Measurements from ENCODE around the gene NCEH1. TPM values are rescaled to one million over a fixed set of nuclear protein-coding genes. Genes with fewer than 3 reads are reported as not detected.
"Not testable (repeated sequence)": the region's sequence is repeated elsewhere in the genome, so short reads cannot be mapped to it uniquely, and the experiment has no call there.

NCEH1 gene
- total RNA-seq, 2 donors from 2014 or later: 36.1 to 42.2 TPM

DNA sequence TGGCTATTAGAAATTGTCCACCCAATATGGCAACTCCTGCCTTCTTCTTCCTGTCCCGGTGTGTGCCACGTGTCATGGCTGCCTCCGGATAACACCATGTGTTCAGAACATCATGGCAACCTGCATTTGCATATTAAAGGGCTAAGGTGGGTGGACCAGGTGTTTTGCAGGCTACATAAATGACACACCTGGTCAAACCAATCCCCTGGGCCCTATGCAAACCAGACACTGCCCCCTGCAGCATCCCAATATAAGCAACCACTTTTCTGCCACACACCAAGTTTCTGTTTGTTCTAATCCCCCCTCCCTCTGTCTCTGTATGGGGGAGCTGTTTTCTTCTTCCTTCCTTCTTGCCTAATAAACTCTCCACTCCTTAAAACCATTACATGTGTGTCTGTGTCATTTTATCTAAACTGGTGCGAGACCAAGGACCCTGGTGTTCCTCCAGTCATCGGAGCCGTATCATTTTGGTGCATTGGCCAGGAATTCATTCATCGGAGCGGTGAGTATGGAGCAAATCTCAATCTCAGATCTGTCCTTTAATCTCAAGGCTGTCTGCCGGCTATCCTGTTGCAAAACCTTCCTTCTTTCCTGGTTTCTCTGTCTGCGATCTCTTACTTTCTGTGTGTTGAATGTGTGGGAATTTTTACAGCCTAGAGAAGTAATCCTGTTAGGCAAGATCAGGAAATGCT is 44.5 kb downstream of the NCEH1 start:
- H3K27me3 ChIP-seq: no peaks in the 10 kb centered on the region
- peak overlapping the region in 1 of 2 donors; percentile 31 for H3K9ac ChIP-seq (ENCODE audit: low read depth in 2 of 2, low read length in 2 of 2)
- TF ChIP-seq, protein P1, sequence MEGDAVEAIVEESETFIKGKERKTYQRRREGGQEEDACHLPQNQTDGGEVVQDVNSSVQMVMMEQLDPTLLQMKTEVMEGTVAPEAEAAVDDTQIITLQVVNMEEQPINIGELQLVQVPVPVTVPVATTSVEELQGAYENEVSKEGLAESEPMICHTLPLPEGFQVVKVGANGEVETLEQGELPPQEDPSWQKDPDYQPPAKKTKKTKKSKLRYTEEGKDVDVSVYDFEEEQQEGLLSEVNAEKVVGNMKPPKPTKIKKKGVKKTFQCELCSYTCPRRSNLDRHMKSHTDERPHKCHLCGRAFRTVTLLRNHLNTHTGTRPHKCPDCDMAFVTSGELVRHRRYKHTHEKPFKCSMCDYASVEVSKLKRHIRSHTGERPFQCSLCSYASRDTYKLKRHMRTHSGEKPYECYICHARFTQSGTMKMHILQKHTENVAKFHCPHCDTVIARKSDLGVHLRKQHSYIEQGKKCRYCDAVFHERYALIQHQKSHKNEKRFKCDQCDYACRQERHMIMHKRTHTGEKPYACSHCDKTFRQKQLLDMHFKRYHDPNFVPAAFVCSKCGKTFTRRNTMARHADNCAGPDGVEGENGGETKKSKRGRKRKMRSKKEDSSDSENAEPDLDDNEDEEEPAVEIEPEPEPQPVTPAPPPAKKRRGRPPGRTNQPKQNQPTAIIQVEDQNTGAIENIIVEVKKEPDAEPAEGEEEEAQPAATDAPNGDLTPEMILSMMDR (IDR thresholded peaks at IDR 0.05): no peak
- H3K36me3 ChIP-seq: no peaks in the 10 kb centered on the region
- no peak for DNase-seq
- H3K27ac ChIP-seq: no peak overlapping the region
- H3K4me3 ChIP-seq: no peak overlapping the region
- intact Hi-C loops (cut with DNase I): loop anchor here (10.0 kb wide), 2 partner anchors 182 to 302 kb away; no protein-coding TSS in a partner anchor
- no peaks in the 10 kb centered on the region for H3K9me3 ChIP-seq
- no peaks in the 10 kb centered on the region for H3K4me1 ChIP-seq

- not testable (repeated sequence) for H3K27me3 ChIP-seq; H3K4me1 ChIP-seq; H3K36me3 ChIP-seq; DNase-seq; H3K9me3 ChIP-seq; H3K4me3 ChIP-seq; H3K27ac ChIP-seq; H3K9ac ChIP-seq (ENCODE audit: low read depth in 2 of 2, low read length in 2 of 2)
- intact Hi-C loops (cut with DNase I): loop anchor here (10.0 kb wide), 2 partner anchors 181 to 301 kb away; no protein-coding TSS in a partner anchor
Observed at GRCh38 chr3:172665510-172665909, 45.4 kb downstream of the NCEH1 start.

- not testable (repeated sequence) for H3K9me3 ChIP-seq; H3K9ac ChIP-seq (ENCODE audit: low read depth in 2 of 2, low read length in 2 of 2); H3K4me1 ChIP-seq; H3K27me3 ChIP-seq; H3K36me3 ChIP-seq; DNase-seq; H3K27ac ChIP-seq; H3K4me3 ChIP-seq
- intact Hi-C loops (cut with DNase I): loop anchor here (10.0 kb wide), 2 partner anchors 176 to 296 kb away; no protein-coding TSS in a partner anchor
Observed at GRCh38 chr3:172660421-172660820, 50.4 kb downstream of the NCEH1 start.

DNA sequence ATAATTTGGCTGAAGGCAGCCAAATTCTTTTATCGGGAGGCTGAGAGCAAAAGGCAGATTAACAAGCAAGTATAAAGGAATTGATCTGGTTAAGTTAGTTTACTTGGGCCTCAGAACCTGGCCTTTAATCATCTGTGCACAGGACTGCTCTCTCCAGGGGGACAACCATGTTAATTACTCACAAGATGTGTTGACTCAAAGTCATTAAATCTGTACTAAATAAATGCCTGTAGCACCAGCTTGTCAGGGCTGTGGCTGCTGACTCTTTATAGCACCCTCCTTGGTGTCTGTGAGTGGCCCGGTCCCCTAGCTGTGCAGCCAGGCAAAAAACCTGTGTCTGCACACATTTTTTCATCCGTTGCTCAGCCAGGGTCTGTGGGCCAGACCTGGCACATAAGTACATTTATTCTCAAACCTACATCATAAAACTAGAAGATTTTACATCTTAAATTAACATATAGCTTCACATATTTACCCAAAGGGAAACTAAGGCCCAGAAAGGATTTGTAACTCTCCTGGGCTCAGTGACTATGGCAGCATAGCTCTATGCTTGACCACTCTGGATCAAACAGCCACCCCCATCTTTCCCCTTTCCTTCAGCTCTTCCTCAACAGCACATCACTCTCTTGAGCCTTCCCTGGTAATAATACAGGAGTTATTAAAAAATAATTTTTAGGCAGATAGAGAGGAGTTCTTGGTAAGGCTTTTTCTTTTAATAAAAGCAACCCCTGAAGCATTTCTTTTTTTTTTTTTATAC is 51.4 kb downstream of the NCEH1 start:
- Histone ChIP-seq H3K4me3 (no peak overlapping the region), H3K27ac (no peak overlapping the region), H3K9me3 (no peaks in the 10 kb centered on the region), H3K36me3 (no peaks in the 10 kb centered on the region), H3K27me3 (no peaks in the 10 kb centered on the region), H3K9ac (ENCODE audit: low read depth in 2 of 2, low read length in 2 of 2) (no peak overlapping the region), H3K4me1 (no peaks in the 10 kb centered on the region)
- intact Hi-C loops (cut with DNase I): loop anchor here (10.0 kb wide), 2 partner anchors 175 to 295 kb away; no protein-coding TSS in a partner anchor
- no peak for DNase-seq
- TF ChIP-seq, protein P1 (IDR thresholded peaks at IDR 0.05): no peak

DNA sequence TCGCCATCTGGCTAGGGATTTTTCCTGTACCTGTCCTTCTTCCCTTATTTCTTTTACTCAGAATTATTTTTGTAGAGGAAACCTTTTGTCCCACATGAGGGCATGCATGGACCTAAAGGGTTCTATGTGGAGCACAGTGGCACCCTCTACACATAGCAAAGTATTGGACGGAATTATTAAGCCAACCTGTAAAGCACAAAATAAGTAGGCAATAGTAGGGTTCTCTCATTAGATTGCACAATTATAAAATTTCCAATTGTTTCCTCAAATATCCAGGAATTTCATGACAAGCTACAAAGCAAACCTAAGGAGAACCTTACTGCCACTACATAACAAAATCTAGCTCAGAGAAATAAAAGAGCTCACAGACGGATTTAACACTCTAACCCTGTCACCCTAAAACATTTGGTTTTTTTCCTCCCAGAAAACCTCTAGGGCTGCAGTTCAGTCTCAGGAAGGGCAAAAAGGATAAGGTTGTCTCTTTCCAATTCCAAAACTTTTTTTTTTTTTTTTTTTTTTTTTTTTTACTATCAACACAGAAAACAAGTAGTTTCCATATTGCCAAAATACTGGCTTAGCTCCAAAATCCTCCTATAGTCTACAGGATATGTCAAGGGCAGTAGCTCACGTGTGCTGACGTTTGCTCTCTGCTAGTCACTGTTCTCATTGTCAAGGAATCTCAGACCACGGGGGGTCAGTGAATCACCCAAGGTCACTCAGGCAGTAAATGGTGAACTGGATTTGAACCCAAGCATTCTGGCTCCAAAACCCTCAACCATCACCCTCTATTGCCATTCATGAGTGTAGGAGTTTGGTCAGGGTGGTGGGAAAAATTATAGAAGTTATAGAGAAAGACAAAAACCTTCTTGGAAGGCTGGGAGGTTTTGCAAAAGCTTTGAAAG is 52.3 kb downstream of the NCEH1 start:
- Histone ChIP-seq H3K36me3 (no peaks in the 10 kb centered on the region), H3K9me3 (no peaks in the 10 kb centered on the region), H3K4me1 (no peaks in the 10 kb centered on the region), H3K27me3 (no peaks in the 10 kb centered on the region), H3K27ac (no peak overlapping the region), H3K9ac (ENCODE audit: low read depth in 2 of 2, low read length in 2 of 2) (no peak overlapping the region), H3K4me3 (no peak overlapping the region)
- intact Hi-C loops (cut with DNase I): no loop called here
- DNase-seq: no peak
- TF ChIP-seq, protein P1 (IDR thresholded peaks at IDR 0.05): no peak

DNA sequence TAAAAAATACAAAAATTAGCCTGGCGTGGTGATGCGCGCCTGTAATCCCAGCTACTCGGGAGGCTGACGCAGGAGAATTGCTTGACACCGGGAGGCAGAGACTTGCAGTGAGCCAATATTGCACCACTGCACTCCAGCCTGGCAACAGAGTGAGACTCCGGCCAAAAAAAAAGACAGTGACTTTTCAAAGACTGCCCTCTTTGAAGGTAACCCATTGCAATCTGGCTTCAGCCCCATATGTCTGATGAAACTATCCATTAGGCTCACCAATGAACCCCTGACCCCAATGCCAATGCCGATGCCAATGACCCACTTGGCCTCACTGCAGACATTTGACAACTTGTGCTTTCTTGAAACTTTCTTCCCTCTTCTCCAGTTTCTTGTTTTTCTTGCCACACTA is 54.3 kb downstream of the NCEH1 start:
- H3K27ac ChIP-seq: no peak overlapping the region
- H3K9ac ChIP-seq (ENCODE audit: low read depth in 2 of 2, low read length in 2 of 2): no peak overlapping the region
- DNase-seq: no peak
- H3K9me3 ChIP-seq: no peaks in the 10 kb centered on the region
- TF ChIP-seq, protein P1 (IDR thresholded peaks at IDR 0.05): no peak
- no peaks in the 10 kb centered on the region for H3K27me3 ChIP-seq
- no peaks in the 10 kb centered on the region for H3K36me3 ChIP-seq
- no peak overlapping the region for H3K4me3 ChIP-seq
- H3K4me1 ChIP-seq: no peaks in the 10 kb centered on the region
- intact Hi-C loops (cut with DNase I): no loop called here

Data from colonic mucosa (tissue), 4 donors.